PC-3 (cell line): ENCODE data around the gene IL23R. TPM values are rescaled to one million over a fixed set of nuclear protein-coding genes. Genes with fewer than 3 reads are reported as not detected.
A peak's percentile ranks its signal among the peaks of the same experiment; 100 is the strongest.

Experiments
- ATAC-seq: fragments of 200-7000 bp; cut with Tn5 transposase; 2 replicates; pipeline ENCODE4 v1.9.1; 2020; ENCODE audit warnings: mild to moderate bottlenecking, moderate library complexity
- BruUV-seq: library from RNA; stranded (reverse); fragments of 400-500 nt; replicated peaks from 2 replicates; lab custom pipeline; 2021; lab: Mats Ljungman, UMichigan
- CTCF ChIA-PET: fragments of 300-600 bp; sonication (Branson Sonifier 250); formaldehyde crosslinking; loops from one replicate; lab custom pipeline; 2022; ENCODE audit warnings: antibody characterized with exemption; lab: Charles Lee
- POLR2A ChIA-PET: fragments of 300-600 bp; sonication (Branson Sonifier 250); formaldehyde crosslinking; loops from one replicate; lab custom pipeline; 2022; ENCODE audit warnings: antibody characterized with exemption; ENCODE audit not compliant: unreplicated experiment; lab: Charles Lee
- DNase-seq: peaks from one replicate; pipeline ENCODE4 v3.0.0-alpha.2; 2015
- H2AFZ ChIP-seq: fragments of 300-600 bp; sonication (generic); 2 replicates; pipeline ENCODE4 v1.6.0; 2016; ENCODE audit warnings: antibody characterized with exemption, low read length
- H3F3A ChIP-seq: fragments of 300-600 bp; sonication (generic); one replicate; pipeline ENCODE4 v1.6.0; 2017; ENCODE audit warnings: antibody characterized with exemption, low read length, control low read depth, mild to moderate bottlenecking; ENCODE audit not compliant: unreplicated experiment
- H3K27ac ChIP-seq: fragments of 300-600 bp; sonication (generic); 2 replicates; pipeline ENCODE4 v1.5.1; 2016; ENCODE audit warnings: mild to moderate bottlenecking, low read length
- H3K27me3 ChIP-seq: fragments of 300-600 bp; sonication (generic); 2 replicates; pipeline ENCODE4 v1.6.1; 2016; ENCODE audit warnings: low read length, mixed read lengths
- H3K36me3 ChIP-seq: fragments of 300-600 bp; sonication (generic); 2 replicates; pipeline ENCODE4 v1.6.1; 2016; ENCODE audit warnings: low read depth, mixed run types, low read length, mixed read lengths
- H3K4me1 ChIP-seq: fragments of 300-600 bp; sonication (generic); 2 replicates; pipeline ENCODE4 v1.5.1; 2016; ENCODE audit warnings: low read length; ENCODE audit not compliant: insufficient read depth
- H3K4me2 ChIP-seq: fragments of 300-600 bp; sonication (generic); 2 replicates; pipeline ENCODE4 v1.6.0; 2016; ENCODE audit warnings: low read length
- H3K4me3 ChIP-seq: fragments of 300-600 bp; sonication (generic); 2 replicates; pipeline ENCODE4 v1.5.1; 2016; ENCODE audit warnings: mild to moderate bottlenecking, low read length, mixed read lengths
- H3K79me2 ChIP-seq: fragments of 300-600 bp; sonication (generic); 2 replicates; pipeline ENCODE4 v1.6.1; 2017; ENCODE audit warnings: low read length, mixed read lengths
- H3K9ac ChIP-seq: fragments of 300-600 bp; sonication (generic); 2 replicates; pipeline ENCODE4 v1.6.0; 2016; ENCODE audit warnings: mild to moderate bottlenecking, low read length
- H3K9me2 ChIP-seq: fragments of 300-600 bp; sonication (generic); replicated peaks from 2 replicates; pipeline ENCODE4 v1.6.1; 2016; ENCODE audit warnings: mixed run types, low read length, mixed read lengths
- H3K9me3 ChIP-seq: fragments of 300-600 bp; sonication (generic); 2 replicates; pipeline ENCODE4 v1.6.1; 2016; ENCODE audit warnings: low read length, mixed read lengths
- H4K20me1 ChIP-seq: fragments of 300-600 bp; sonication (generic); 2 replicates; pipeline ENCODE4 v1.6.1; 2016; ENCODE audit warnings: low read length, mixed read lengths
- EZH2 ChIP-seq: fragments of 300-600 bp; sonication (generic); IDR thresholded peaks from one replicate; pipeline ENCODE4 v1.6.1; 2017; ENCODE audit warnings: antibody characterized with exemption, mild to moderate bottlenecking, low read length; ENCODE audit not compliant: unreplicated experiment
- EZH2phosphoT487 ChIP-seq: fragments of 300-600 bp; sonication (generic); IDR thresholded peaks from 2 replicates; pipeline ENCODE4 v1.6.1; 2018; ENCODE audit warnings: mild to moderate bottlenecking, antibody characterized with exemption, low read length, borderline replicate concordance
- intact Hi-C: fragments of 100-400 bp; cut with micrococcal nuclease; formaldehyde crosslinking; loops from 2 replicates; pipeline ENCODE4 v1.9.0; 2023
- total RNA-seq: library from RNA; depleted of rRNA; stranded (reverse); fragments of >200 nt; gene quantifications from 2 replicates; pipeline ENCODE4 v1.2.3, GENCODE V29; 2014
- TF ChIP-seq, protein P1 (sequence below): fragments of 300-600 bp; sonication (generic); conservative IDR thresholded peaks from 2 replicates; pipeline ENCODE4 v1.5.1; 2017; ENCODE audit warnings: antibody characterized with exemption, low read depth, mild to moderate bottlenecking, low read length

The IL23R gene
- total RNA-seq, 1 experiment from 2014 or later, result not detected

DNA sequence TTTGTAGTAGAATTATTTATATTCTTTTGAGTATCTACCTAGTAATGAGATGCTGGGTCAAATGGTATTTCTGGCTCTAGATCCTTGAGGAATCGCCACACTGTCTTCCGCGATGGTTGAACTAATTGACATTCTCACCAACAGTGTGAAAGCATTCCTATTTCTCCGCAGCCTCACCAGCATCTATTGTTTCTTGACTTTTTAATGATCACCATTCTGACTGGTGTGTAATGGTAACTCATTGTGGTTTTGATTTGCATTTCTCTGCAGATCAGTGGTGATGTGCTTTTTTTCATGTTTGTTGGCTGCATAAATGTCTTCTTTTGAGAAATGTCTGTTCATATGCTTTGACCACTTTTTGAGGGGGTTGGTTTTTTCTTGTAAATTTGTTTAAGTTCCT is 15.3 kb upstream of the IL23R start:
- Histone ChIP-seq H3K9me2 (no peaks in the 10 kb centered on the region), H3K4me1 (peaks cover 6% of the 10 kb centered on the region), H3K36me3 (no peaks in the 10 kb centered on the region), H4K20me1 (no peaks in the 10 kb centered on the region), H3K27ac (no peak overlapping the region), H2AFZ (no peak overlapping the region), H3K9ac (no peak overlapping the region), H3K4me3 (no peak overlapping the region), H3F3A (no peaks in the 10 kb centered on the region), H3K27me3 (no peaks in the 10 kb centered on the region), H3K4me2 (no peak overlapping the region), H3K79me2 (no peaks in the 10 kb centered on the region), H3K9me3 (no peaks in the 10 kb centered on the region)
- intact Hi-C loops, result no loop called here
- ATAC-seq (no peak), DNase-seq (no peak)
- ChIA-PET POLR2A (no interaction called here), CTCF (no interaction called here)
- TF ChIP-seq, protein P1, sequence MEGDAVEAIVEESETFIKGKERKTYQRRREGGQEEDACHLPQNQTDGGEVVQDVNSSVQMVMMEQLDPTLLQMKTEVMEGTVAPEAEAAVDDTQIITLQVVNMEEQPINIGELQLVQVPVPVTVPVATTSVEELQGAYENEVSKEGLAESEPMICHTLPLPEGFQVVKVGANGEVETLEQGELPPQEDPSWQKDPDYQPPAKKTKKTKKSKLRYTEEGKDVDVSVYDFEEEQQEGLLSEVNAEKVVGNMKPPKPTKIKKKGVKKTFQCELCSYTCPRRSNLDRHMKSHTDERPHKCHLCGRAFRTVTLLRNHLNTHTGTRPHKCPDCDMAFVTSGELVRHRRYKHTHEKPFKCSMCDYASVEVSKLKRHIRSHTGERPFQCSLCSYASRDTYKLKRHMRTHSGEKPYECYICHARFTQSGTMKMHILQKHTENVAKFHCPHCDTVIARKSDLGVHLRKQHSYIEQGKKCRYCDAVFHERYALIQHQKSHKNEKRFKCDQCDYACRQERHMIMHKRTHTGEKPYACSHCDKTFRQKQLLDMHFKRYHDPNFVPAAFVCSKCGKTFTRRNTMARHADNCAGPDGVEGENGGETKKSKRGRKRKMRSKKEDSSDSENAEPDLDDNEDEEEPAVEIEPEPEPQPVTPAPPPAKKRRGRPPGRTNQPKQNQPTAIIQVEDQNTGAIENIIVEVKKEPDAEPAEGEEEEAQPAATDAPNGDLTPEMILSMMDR, result no peak
- no peak for TF ChIP-seq EZH2
- no peak for TF ChIP-seq EZH2phosphoT487
- no TSS peak for BruUV-seq

DNA sequence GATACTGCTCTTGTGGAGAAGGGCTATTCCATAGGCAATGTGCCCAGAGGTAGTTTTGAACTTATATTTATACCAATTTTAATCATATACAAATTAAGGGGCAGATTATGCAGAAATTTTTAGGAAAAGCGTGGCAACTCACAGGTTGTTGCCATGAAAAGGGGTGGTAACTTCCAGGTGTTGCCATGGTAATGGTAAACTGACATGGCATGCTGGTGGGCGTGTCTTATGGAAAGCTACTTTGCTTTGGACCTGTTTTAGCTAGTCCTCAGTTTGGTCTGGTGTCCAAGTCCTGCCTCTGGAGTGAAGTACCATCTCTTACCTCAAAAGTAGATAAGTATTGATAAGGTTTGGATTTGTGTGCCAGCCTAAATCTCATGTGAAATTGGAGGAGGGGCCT is 7.9 kb upstream of the IL23R start:
- no peaks in the 10 kb centered on the region for H3K9me2 ChIP-seq
- H4K20me1 ChIP-seq, result no peaks in the 10 kb centered on the region
- H3K4me3 ChIP-seq, result no peak overlapping the region
- H3K36me3 ChIP-seq, result no peaks in the 10 kb centered on the region
- no peak overlapping the region for H3K9ac ChIP-seq
- no peak overlapping the region for H3K4me2 ChIP-seq
- CTCF ChIA-PET, result no interaction called here
- H3K9me3 ChIP-seq, result no peaks in the 10 kb centered on the region
- H3K4me1 ChIP-seq, result peaks cover 10% of the 10 kb centered on the region
- H3K27me3 ChIP-seq, result no peaks in the 10 kb centered on the region
- DNase-seq, result peak; percentile 6
- H3K27ac ChIP-seq, result no peak overlapping the region
- no TSS peak for BruUV-seq
- no peak for ATAC-seq
- H3K79me2 ChIP-seq, result no peaks in the 10 kb centered on the region
- peaks cover 5% of the 10 kb centered on the region for H3F3A ChIP-seq
- TF ChIP-seq, protein P1, result no peak
- TF ChIP-seq EZH2phosphoT487 (no peak), EZH2 (no peak)
- H2AFZ ChIP-seq, result no peak overlapping the region
- intact Hi-C loops, result no loop called here
- POLR2A ChIA-PET, result no interaction called here

DNA sequence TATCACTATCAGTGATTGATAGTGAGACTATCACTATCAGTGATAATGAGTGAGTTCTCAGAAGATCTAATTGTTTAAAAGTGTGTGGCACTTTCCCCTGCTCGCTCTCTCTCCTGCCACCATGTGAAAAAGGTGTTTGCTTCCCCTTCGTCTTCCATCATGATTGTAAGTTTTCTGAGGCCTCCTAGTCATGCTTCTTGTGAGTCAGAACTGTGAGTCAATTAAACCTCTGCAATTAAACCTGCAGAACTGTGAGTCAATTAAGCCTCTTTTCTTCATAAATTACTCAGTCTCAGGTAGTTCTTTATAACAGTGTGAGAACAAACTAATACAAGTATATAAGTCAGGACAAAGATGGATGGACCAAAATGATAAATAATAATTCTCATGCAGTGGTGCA is 7.0 kb upstream of the IL23R start:
- H3K36me3 ChIP-seq, result no peaks in the 10 kb centered on the region
- CTCF ChIA-PET, result no interaction called here
- H3K4me3 ChIP-seq, result no peak overlapping the region
- intact Hi-C loops, result no loop called here
- H3K9ac ChIP-seq, result no peak overlapping the region
- ATAC-seq, result no peak
- TF ChIP-seq EZH2phosphoT487 (no peak), EZH2 (no peak)
- TF ChIP-seq, protein P1, result no peak
- no TSS peak for BruUV-seq
- no peaks in the 10 kb centered on the region for H3K9me2 ChIP-seq
- peaks cover 5% of the 10 kb centered on the region for H3F3A ChIP-seq
- H3K4me2 ChIP-seq, result no peak overlapping the region
- no peaks in the 10 kb centered on the region for H4K20me1 ChIP-seq
- H3K9me3 ChIP-seq, result no peaks in the 10 kb centered on the region
- H3K4me1 ChIP-seq, result peaks cover 16% of the 10 kb centered on the region
- no peak overlapping the region for H3K27ac ChIP-seq
- no peaks in the 10 kb centered on the region for H3K27me3 ChIP-seq
- DNase-seq, result peak; percentile 37
- no peak overlapping the region for H2AFZ ChIP-seq
- POLR2A ChIA-PET, result no interaction called here
- no peaks in the 10 kb centered on the region for H3K79me2 ChIP-seq
